GM11168 (cell line): ENCODE measurements around the gene SEC24A.
"Not testable (repeated sequence)": the region's sequence is repeated elsewhere in the genome, so short reads cannot be mapped to it uniquely, and the experiment has no call there.

Experiments used
- in situ Hi-C: fragments of 300-500 bp; cut with MboI; formaldehyde crosslinking; loops from one replicate; pipeline ENCODE4 v1.12.0; 2022; ENCODE audit warnings: low sequenced_read_pairs; ENCODE audit not compliant: unreplicated experiment

The SEC24A gene

DNA sequence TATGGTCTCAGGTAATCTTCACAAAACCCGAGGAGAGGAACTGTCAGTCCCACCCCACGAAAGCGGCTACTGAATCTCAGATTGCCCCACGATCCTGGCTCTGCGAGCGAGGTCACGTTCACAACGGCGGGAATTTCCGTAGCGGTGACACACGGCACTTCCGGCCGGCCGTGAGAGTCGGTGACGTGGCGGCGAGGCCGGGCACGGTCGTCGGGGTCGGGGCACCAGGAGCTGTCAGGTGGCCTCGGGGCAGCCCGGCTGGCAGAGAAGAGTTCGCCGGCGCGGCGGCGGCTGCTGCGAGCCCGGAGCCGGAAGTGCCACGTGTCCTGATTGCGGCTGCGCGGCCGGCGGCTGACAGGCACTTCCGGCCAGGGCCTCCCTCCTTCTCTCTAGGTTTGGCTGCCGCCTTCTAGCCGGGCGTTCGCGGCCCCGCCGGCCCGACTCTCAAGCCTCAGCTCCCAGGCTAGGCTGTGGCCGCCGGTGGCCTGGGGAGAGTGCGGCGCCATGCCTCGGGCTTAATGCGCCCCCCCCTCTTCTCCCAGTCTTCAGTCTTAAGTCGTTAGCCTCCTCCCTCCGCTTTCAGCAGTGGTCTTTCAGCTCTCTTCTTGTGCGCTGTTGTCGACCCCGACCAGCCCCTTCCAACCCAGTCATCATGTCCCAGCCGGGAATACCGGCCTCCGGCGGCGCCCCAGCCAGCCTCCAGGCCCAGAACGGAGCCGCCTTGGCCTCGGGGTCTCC lies at the start of gene SEC24A:
Gene SEC24A, plus strand, starts transcription at position 361 of the 738 bp plus-strand sequence. Its CDS starts 292 bp downstream, at position 653.
- in situ Hi-C loops: no loop called here

- in situ Hi-C loops: not testable (repeated sequence)
These were observed 48.8 kb upstream of the SEC24A start for GRCh38 chr5:134599820-134600219.

DNA sequence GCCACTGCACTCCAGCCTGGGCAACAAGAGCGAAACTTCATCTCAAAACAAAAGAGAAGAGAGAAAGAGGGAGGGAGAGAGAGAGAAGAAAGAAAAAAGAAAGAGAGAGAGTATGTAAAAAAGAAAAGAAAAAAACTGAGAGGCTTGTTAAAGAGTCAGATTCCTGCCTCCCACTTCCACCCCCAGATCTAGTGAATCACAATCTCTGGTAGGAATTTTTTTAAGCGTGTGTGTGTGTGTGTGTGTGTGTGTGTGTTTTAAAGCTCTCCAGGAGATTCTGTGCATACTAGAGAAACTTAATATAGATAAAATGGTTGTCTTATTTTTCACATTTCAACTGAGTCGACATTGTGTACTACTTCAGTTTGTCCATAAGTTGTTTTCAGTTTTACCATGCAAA lies 48.0 kb upstream of the SEC24A start:
- in situ Hi-C loops: no loop called here

DNA sequence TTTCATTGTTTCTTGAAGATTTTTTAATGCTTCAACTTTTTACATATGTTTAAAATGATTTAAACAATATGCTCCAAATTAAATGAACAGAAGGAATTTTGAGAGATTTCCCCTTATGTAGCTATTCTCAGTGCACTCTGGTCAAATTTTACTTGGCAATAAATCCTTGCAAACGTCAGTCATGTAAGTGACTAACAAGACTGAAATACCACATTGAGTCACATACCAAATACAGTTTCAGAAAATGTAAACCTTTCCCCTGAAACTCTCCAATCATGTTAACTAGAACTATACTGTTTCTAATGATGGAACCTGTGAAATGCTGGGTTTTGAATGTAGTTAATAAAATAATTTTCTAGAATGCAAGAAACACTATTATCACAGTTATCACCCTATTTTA lies 45.5 kb upstream of the SEC24A start:
- in situ Hi-C loops: no loop called here

DNA sequence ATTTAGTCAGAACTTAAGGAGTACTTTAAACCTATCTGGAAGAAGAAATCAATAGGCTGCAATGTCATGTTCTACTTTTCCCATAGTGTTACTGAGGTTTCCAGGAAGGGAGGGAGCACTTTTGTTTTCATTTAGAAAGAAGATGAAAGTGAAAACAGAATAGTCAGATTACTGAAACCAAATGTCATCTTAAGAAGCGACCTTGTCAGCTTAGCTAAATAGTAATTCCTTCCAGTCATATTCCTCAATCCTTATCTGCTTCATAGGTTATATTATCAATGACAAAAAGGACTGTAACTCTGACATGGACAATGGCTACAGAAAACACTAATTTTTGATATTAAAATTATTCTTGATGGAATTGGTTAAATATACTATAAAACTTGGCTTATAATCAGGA lies 43.7 kb upstream of the SEC24A start:
- in situ Hi-C loops: no loop called here

DNA sequence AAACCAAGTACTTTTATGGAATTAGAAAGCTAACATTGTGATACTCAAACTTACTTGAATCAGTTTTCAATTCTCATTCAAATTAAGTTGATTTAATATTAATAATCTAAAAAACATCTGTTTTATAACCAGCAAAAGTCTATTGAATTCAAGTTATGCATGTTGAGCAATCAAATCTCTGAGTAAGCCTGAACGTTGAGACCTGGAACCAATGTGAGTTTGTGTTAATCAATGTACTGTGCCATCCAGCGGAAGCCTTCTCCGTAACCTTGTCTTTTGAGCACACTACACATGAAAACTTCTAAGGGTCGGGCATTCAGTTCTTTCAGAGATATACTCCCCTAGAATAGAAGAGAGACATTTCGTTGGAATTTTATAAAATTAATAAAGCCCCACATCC lies 41.9 kb upstream of the SEC24A start:
- in situ Hi-C loops: no loop called here

DNA sequence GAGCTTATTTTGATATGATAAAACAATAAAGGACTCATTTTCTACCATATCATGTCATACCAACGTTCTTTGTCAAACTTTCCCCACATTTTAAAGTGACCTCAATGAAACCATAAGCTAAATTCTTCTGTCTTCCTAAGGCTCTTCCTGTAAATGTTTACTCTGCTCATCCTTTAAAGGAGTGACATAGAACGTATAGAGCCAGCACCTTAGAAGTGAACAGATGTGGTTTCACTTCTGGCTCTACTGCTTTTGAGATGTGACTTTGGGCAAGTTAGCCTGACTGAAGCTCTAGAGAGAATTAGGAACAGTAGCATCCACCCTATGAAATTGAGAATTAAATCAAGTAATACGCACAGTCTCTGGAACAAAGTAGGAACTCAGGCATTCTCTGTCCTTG lies 40.0 kb upstream of the SEC24A start:
- in situ Hi-C loops: no loop called here

DNA sequence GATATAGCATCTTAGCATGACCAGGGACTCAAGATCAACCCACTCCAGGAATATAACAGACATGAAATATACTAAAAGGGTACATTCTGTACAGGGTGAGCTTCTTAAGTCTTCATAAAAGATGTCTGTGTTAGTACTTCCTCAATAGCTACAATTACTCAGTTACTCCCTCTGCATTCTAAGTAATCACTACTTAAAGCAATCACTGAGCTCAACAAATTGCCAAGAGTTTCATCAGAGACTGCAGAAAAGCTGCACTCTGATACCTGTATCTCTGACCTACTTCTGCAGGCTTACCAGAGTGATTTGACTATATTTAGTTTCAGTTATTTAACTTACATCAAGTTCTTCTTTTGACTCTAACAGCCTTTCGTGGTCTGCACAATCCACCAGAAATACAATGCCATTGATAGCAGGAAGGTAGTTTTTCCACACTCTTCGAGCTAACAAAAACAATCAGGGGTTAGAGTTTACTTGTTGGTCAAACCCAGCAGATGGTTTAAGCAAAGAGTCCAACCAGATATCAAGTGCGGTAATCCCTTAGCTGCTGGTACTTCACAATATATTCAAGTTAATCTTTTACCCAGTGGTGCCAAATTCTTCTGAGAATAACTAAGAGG lies 39.2 kb upstream of the SEC24A start:
- in situ Hi-C loops: no loop called here

DNA sequence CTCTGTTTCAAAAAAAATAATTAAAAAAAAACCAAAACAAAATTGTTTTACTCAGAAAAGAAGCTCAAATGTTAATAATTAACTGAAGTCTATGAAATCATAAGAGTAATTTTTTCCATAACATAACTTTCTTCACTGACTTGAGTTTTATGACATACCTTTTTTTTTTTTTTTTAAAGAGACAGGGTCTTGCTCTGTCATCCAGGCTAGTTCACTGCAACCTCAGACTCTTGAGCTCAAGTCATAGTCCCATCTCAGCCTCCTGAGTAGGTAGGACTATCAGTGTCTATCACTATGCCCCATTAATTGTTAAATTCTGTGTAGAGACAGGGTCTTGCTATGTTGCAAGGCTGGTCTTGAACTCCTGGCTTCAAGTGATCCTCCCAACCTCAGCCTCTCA lies 37.9 kb upstream of the SEC24A start:
- in situ Hi-C loops: no loop called here

DNA sequence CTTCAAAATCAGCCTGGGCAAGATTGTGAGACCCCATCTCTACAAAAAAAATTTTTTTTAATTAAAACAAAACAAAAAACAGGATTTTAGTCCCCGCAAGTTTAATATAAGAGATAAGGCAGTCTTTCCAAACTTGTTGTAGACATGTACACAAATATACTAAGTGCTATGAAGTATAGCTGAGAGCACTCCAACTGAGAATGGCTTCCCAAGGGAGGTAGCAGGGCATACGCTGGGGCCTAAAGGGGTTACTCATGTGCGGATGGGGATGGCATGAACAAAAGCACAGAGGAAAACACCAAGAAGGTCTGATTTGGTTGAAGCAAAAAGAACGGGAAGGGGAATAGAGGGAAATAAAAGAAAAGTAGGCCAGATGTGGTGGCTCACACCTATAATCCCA lies 37.1 kb upstream of the SEC24A start:
- in situ Hi-C loops: no loop called here

DNA sequence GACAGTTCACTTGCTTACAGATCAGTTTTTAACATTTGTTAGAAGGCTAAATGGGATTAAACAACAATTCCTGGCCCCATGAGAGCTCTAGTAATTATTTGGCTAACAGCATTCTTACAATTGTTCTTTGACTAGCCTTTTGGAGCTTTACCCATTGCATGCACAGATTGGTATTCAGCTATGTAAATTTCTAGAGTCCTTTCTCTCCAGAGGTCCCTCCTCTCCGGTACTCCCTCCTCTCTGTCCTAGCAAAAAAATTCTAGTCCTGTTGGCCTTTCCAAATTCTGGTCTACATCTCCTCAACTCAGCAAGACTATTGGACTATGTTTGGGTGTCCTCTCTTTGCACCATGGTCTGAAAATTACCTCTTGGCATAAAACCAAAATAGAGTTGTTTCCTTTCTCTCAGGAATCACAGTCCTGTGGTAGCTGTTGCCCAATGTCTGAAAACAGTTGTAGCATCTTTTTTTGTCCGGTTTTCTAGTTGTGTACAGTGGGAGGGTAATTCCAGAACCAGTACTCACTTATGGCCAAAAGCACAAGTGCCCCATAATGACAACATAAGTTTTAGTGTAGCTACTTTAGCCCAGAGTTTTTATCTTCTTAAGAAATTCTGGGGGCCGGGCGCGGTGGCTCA lies 34.0 kb upstream of the SEC24A start:
- in situ Hi-C loops: no loop called here

- in situ Hi-C loops: no loop called here
These were observed 28.0 kb upstream of the SEC24A start for GRCh38 chr5:134620634-134621033.

DNA sequence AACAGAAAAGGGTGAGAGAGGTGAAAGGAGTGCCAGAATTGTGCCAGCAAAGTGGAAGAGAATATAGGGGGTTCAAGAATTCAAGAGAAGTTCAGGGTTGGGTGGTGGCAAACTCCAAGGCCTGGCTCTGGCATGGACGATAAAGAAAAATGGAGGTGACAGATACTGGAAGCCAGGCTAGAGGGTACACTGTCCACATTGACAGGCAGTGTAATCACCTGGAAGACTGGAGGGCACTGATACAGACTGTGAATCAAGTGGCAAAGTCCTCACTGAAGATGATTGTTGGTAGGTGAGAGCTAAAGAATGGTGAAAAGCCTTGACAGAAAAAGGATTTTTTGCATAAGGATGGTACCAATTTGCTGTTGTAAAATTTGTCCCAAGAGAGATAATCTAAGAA lies 23.0 kb upstream of the SEC24A start:
- in situ Hi-C loops: no loop called here

- in situ Hi-C loops: no loop called here
These were observed 22.1 kb upstream of the SEC24A start for GRCh38 chr5:134626369-134627014.

DNA sequence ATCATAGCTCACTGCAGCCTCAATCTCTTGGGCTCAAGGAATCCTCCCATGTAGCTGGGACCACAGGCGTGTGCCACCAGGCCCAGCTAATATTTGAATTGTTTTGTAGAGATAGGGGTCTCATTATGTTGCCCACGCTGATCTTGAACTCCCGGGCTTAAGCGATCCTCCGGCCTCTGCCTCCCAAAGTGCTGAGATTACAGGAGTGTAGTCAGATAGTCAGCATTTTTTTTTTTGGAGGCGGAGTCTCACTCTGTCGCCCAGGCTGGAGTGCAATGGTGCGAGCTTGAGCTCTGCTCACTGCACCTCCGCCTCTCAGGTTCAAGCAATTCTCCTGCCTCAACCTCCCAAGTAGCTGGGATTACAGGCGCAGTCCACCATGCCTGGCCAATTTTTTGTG lies 14.4 kb upstream of the SEC24A start:
- in situ Hi-C loops: no loop called here

DNA sequence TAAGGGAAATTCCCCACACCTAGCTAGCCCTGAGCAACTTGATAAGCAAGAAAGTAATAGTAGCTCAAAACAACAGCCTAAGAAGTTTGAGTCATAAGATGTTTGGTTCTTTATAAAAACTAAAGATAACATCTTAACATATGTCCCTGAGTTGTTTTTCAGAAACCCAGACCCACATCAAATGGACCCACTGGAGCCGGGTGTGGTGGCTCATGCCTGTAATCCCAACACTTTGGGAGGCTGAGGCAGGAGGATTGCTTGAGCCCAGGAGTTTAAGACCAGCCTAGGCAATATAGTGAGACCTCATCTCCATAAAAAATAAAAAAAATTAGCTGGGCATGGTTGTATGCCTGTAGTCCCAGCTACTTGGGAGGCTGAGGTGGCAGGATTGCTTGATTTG lies 13.2 kb upstream of the SEC24A start:
- in situ Hi-C loops: not testable (repeated sequence)

DNA sequence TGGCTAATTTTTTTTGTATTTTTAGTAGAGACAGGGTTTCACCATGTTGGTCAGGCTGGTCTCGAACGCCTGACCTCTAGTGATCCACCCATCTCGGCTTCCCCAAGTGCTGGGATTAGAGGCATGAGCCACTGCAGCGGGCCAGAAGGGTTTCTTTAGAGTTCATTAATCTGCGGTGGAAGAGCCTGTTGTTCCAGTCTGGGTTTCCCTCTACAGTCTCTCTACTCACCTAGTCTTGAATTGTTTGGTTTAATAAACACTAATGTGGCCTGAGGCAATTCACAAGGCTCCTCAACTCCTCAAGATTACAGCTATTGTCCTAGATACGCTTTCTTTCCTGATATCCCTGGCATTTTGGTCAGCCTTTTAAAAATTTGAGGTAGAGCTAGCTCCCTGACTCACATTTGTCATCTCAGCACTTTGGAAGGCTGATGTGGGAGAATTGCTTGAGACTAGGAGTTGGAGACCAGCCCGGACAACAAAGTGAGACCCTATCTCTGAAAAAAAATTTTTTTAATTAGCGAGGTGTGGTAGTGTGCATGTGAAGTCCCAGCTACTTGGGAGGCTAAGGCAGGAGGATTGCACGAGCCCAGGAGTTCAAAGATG lies 11.4 kb upstream of the SEC24A start:
- in situ Hi-C loops: no loop called here

- in situ Hi-C loops: no loop called here
These were observed 9.8 kb upstream of the SEC24A start for GRCh38 chr5:134638760-134639201.

DNA sequence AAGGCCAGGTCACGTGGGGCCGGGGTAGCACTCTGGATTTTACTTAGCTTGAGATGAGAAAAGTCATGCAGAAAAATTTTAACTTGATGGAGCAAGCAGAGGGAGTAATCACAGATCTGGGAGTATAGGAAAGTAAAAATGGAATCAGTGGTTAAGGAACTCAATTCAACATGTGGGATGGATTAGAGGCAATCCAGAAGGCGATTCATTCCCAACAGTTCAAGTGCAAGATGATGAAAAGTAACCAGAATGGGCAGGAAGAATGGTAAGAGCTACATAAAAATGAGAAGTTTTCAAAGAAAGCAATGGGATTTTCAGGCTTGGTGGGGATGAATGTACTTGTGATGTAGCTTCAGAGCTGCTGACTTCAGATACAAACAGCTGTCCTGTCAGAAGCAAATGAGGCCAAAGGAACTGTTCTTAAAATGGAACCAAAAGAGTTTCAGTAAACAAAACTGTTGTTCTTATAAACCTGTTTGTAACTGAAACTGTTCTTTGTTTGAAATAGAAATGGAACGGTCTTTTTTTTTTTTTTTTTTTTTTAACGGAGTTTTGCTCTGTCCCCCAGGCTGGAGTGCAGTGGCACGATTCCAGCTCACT lies 5.6 kb upstream of the SEC24A start:
- in situ Hi-C loops: no loop called here

DNA sequence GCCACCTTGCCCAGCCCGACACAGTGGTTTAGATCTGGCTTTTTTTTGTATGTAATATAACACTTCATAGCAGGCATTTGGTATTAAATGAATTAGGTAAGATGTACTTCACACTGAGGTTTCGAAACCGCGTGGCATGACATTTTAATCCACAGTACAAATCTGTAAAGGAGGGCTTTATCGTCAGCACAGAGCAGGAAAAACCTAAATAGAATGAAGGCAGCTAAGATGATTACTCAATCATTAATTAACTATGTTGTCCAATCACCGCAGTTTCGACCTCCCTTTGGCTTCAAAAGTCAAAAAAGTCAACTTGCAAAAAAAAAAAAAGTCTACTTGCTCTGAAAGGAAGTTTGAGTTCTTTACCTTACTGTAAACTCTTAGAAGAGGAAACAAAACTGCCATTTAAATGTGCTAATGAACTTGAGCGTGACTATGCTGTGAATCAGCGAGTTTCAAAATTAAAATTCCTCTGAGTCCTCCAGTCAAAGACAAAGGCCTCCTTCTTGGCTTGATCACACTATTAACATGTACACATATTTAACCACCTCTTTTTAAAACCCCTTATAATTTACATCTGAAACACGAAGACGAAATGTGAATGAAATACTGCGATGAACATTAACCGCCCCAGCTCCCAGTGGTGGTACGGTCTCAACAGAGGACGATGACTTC lies 698 bp upstream of the SEC24A start:
- in situ Hi-C loops: no loop called here
